Keratinocyte (primary cell): Measurements from ENCODE around the gene RAET1E. TPM values are rescaled to one million over a fixed set of nuclear protein-coding genes. Genes with fewer than 3 reads are reported as not detected.
"Not testable (repeated sequence)": the region's sequence is repeated elsewhere in the genome, so short reads cannot be mapped to it uniquely, and the experiment has no call there.

Experiments
- DNase-seq: peaks from one replicate; pipeline ENCODE4 v3.0.0-alpha.2; 2011; ENCODE audit warnings: low read depth, missing footprints, low spot score
- FAIRE-seq: peaks from 2 replicates; lab custom pipeline; 2011; peaks lifted over from hg19 to GRCh38; lab: Jason Lieb, UNC
- H2AFZ ChIP-seq: 2 replicates; pipeline ENCODE4 v1.6.0; 2012; ENCODE audit warnings: low read length, control low read depth, inconsistent platforms; ENCODE audit not compliant: control insufficient read depth
- H3K27ac ChIP-seq: 2 replicates; pipeline ENCODE4 v1.5.1; 2011; ENCODE audit warnings: low read length; ENCODE audit not compliant: control insufficient read depth, insufficient read depth
- H3K27me3 ChIP-seq: 3 replicates; pipeline ENCODE4 v1.6.0; 2011; ENCODE audit warnings: low read length; ENCODE audit not compliant: control insufficient read depth, insufficient read depth; ENCODE audit errors: extremely low read depth
- H3K36me3 ChIP-seq, 2 experiments: 2 replicates in 1 of 2; 3 replicates in 1 of 2; pipeline ENCODE4 v1.5.1; 2011; ENCODE audit warnings: low read length in 2 of 2, mild to moderate bottlenecking in 1 of 2; ENCODE audit not compliant: control insufficient read depth in 2 of 2, insufficient read depth in 2 of 2; ENCODE audit errors: extremely low read depth in 1 of 2
- H3K4me1 ChIP-seq: 3 replicates; pipeline ENCODE4 v1.5.1; 2011; ENCODE audit warnings: low read length; ENCODE audit not compliant: control insufficient read depth, insufficient read depth; ENCODE audit errors: extremely low read depth
- H3K4me2 ChIP-seq: 3 replicates; pipeline ENCODE4 v1.6.0; 2011; ENCODE audit warnings: low read depth, low read length; ENCODE audit not compliant: control insufficient read depth, insufficient read depth; ENCODE audit errors: extremely low read depth
- H3K4me3 ChIP-seq, 3 experiments: fragments of 200-600 bp in 1 of 3; sonication (generic) in 1 of 3; 2 replicates in 2 of 3; 3 replicates in 1 of 3; pipeline ENCODE4 v1.5.1; 2011 to 2016; ENCODE audit warnings: low read length in 3 of 3, mild to moderate bottlenecking in 3 of 3, control low read depth in 2 of 3, inconsistent platforms in 1 of 3, low read depth in 1 of 3, mixed read lengths in 1 of 3, mixed run types in 1 of 3, moderate library complexity in 1 of 3; ENCODE audit not compliant: control insufficient read depth in 2 of 3, insufficient read depth in 2 of 3; ENCODE audit errors: extremely low read depth in 1 of 3
- H3K79me2 ChIP-seq: 2 replicates; pipeline ENCODE4 v1.6.0; 2012; ENCODE audit warnings: low read length; ENCODE audit not compliant: control insufficient read depth, insufficient read depth
- H3K9ac ChIP-seq: 3 replicates; pipeline ENCODE4 v1.6.0; 2011; ENCODE audit warnings: low read length; ENCODE audit not compliant: control insufficient read depth, insufficient read depth; ENCODE audit errors: extremely low read depth
- H3K9me1 ChIP-seq: 3 replicates; pipeline ENCODE4 v1.6.0; 2011; ENCODE audit warnings: low read length; ENCODE audit not compliant: control insufficient read depth, insufficient read depth; ENCODE audit errors: extremely low read depth
- H3K9me3 ChIP-seq: 2 replicates; pipeline ENCODE4 v1.5.1; 2012; ENCODE audit warnings: low read depth, low read length; ENCODE audit not compliant: control insufficient read depth
- H4K20me1 ChIP-seq: 3 replicates; pipeline ENCODE4 v1.6.0; 2011; ENCODE audit warnings: low read length; ENCODE audit not compliant: control insufficient read depth, insufficient read depth; ENCODE audit errors: extremely low read depth
- CTCF ChIP-seq, 3 experiments: IDR thresholded peaks in 1 of 3; conservative IDR thresholded peaks in 1 of 3; optimal IDR thresholded peaks in 1 of 3; 2 replicates in 2 of 3; 3 replicates in 1 of 3; pipeline versions ENCODE3 to v1.5.1; 2011; ENCODE audit warnings: low read length in 3 of 3, mild to moderate bottlenecking in 3 of 3, moderate library complexity in 2 of 3, control low read depth in 1 of 3, inconsistent platforms in 1 of 3; ENCODE audit not compliant: insufficient read depth in 2 of 3; ENCODE audit errors: extremely low read depth in 1 of 3
- EZH2 ChIP-seq: IDR thresholded peaks from one replicate; pipeline ENCODE4 v1.6.1; 2012; ENCODE audit warnings: inconsistent platforms, mild to moderate bottlenecking, low read length, moderate library complexity
- dilution Hi-C: fragments of 300-500 bp; cut with MboI; formaldehyde crosslinking; loops from one replicate; pipeline ENCODE4 v1.7.0; 2020; ENCODE audit warnings: low sequenced_read_pairs; ENCODE audit not compliant: extremely low pct_ligation_motif_present
- polyA plus RNA-seq, 5 experiments: library from polyadenylated mRNA; depleted of rRNA in 3 of 5; stranded (reverse) in 3 of 5; stranded (forward) in 1 of 5; unstranded in 1 of 5; fragments of >200 nt; gene quantifications; 1 replicate in 1 of 5; 2 replicates in 3 of 5; 3 replicates in 1 of 5; pipeline versions ENCODE4 v1.2.1 to v1.2.3, GENCODE V29; 2011 to 2012; ENCODE audit warnings: missing spikeins in 2 of 5, low read depth in 1 of 5, low replicate concordance in 1 of 5

RAET1E gene
- polyA plus RNA-seq, 1 donor (not counting 4 experiments of a cell fraction or from before 2014, with no cell fraction given) = 14.0 TPM

GRCh38 chr6:149931501-149931900 lies 33.6 kb upstream of the RAET1E start:
- dilution Hi-C loops = no loop called here
- Histone ChIP-seq H3K9ac (no peak overlapping the region), H2AFZ (no peak overlapping the region), H3K36me3 (no peaks in the 10 kb centered on the region), H3K4me3 (no peak overlapping the region), H3K79me2 (no peaks in the 10 kb centered on the region), H3K4me2 (no peak overlapping the region), H3K9me1 (no peaks in the 10 kb centered on the region), H3K9me3 (no peaks in the 10 kb centered on the region), H3K27me3 (peaks cover 15% of the 10 kb centered on the region), H3K27ac (no peak overlapping the region), H3K4me1 (no peaks in the 10 kb centered on the region), H4K20me1 (no peaks in the 10 kb centered on the region)
- DNase-seq (no peak), FAIRE-seq (no peak)
- TF ChIP-seq CTCF (optimal IDR thresholded peaks at IDR 0.05 in 1 of 3, IDR thresholded peaks at IDR 0.05 in 1 of 3, conservative IDR thresholded peaks at IDR 0.05 in 1 of 3; ENCODE audit: extremely low read depth in 1 of 3, insufficient read depth in 2 of 3, low read length in 3 of 3) (no peak), EZH2 (no peak)

- no peak overlapping the region for H3K27ac ChIP-seq
- dilution Hi-C loops = no loop called here
- H3K4me3 ChIP-seq = no peak overlapping the region
- FAIRE-seq (no peak), DNase-seq (no peak)
- TF ChIP-seq EZH2 (no peak), CTCF (optimal IDR thresholded peaks at IDR 0.05 in 1 of 3, IDR thresholded peaks at IDR 0.05 in 1 of 3, conservative IDR thresholded peaks at IDR 0.05 in 1 of 3; ENCODE audit: extremely low read depth in 1 of 3, insufficient read depth in 2 of 3, low read length in 3 of 3) (peak; percentile 59 to 63 (median 61))
- H3K4me1 ChIP-seq = peaks cover 11% of the 10 kb centered on the region
- H3K9ac ChIP-seq = no peak overlapping the region
- no peak overlapping the region for H3K4me2 ChIP-seq
- no peaks in the 10 kb centered on the region for H3K36me3 ChIP-seq
- no peaks in the 10 kb centered on the region for H4K20me1 ChIP-seq
- H3K79me2 ChIP-seq = no peaks in the 10 kb centered on the region
- no peaks in the 10 kb centered on the region for H3K9me3 ChIP-seq
- peaks cover 10% of the 10 kb centered on the region for H3K27me3 ChIP-seq
- H2AFZ ChIP-seq = no peak overlapping the region
- H3K9me1 ChIP-seq = no peaks in the 10 kb centered on the region
Measured at GRCh38 chr6:149929422-149929821, 31.5 kb upstream of the RAET1E start.

- H2AFZ ChIP-seq, H3K36me3 ChIP-seq, FAIRE-seq, H3K4me3 ChIP-seq, H3K4me2 ChIP-seq, H3K79me2 ChIP-seq, DNase-seq, H4K20me1 ChIP-seq, H3K27ac ChIP-seq, H3K9me3 ChIP-seq, H3K9me1 ChIP-seq, dilution Hi-C loops, H3K9ac ChIP-seq: not testable (repeated sequence)
- Histone ChIP-seq H3K4me1 (peaks cover 18% of the 10 kb centered on the region), H3K27me3 (peaks cover 10% of the 10 kb centered on the region)
Measured at GRCh38 chr6:149927025-149927424, 29.1 kb upstream of the RAET1E start.
